Suprapubic skin (tissue), 4 donors: ENCODE results near the gene DISC1. TPM values are rescaled to one million over a fixed set of nuclear protein-coding genes. Genes with fewer than 3 reads are reported as not detected.
"Not testable (repeated sequence)": the region's sequence is repeated elsewhere in the genome, so short reads cannot be mapped to it uniquely, and the experiment has no call there.

Source experiments
- DNase-seq, 2 donors: peaks; one replicate each; pipeline ENCODE4 v3.0.0-alpha.2; 2019; ENCODE audit warnings: low spot score in 2 of 2
- H3K27ac ChIP-seq: fragments of 200-600 bp; sonication (generic); one replicate; pipeline ENCODE4 v1.5.1; 2019
- H3K27me3 ChIP-seq: fragments of 200-600 bp; sonication (generic); one replicate; pipeline ENCODE4 v1.5.1; 2019
- H3K36me3 ChIP-seq: fragments of 200-600 bp; sonication (generic); one replicate; pipeline ENCODE4 v1.5.1; 2019
- H3K4me1 ChIP-seq: fragments of 200-600 bp; sonication (generic); one replicate; pipeline ENCODE4 v1.5.1; 2019
- H3K4me3 ChIP-seq: fragments of 200-600 bp; sonication (generic); one replicate; pipeline ENCODE4 v1.5.1; 2019; ENCODE audit warnings: mild to moderate bottlenecking
- H3K9me3 ChIP-seq: fragments of 200-600 bp; sonication (generic); one replicate; pipeline ENCODE4 v1.5.1; 2019
- EP300 ChIP-seq: sonication (generic); formaldehyde crosslinking; IDR thresholded peaks from one replicate; pipeline ENCODE4 v1.6.1; 2017; ENCODE audit warnings: antibody characterized with exemption
- POLR2A ChIP-seq, 2 donors: fragments of 450-650 bp; IDR thresholded peaks; one replicate each; pipeline ENCODE4 v1.6.1; 2017; ENCODE audit warnings: antibody characterized with exemption in 2 of 2, mild to moderate bottlenecking in 2 of 2, moderate library complexity in 2 of 2
- POLR2AphosphoS5 ChIP-seq, 3 donors: sonication (generic); formaldehyde crosslinking; IDR thresholded peaks; one replicate each; pipeline ENCODE4 v1.6.1; 2017; ENCODE audit warnings: antibody characterized with exemption in 3 of 3
- WGBS: methylation state at CpG from one replicate; pipeline ENCODE4 v1.1.5; 2018; 5-methylcytosine and 5-hydroxymethylcytosine counted together
- total RNA-seq, 4 donors: library from RNA; depleted of rRNA; stranded (reverse); fragments of >200 nt; gene quantifications; one replicate each; pipeline ENCODE4 v1.1.0, GENCODE V29; 2016
- TF ChIP-seq, protein P1 (sequence below), 2 donors: fragments of 200-600 bp in 1 of 2; fragments of 450-650 bp in 1 of 2; sonication (generic) in 1 of 2; IDR thresholded peaks; one replicate each; pipeline ENCODE4 v1.5.1; 2016 to 2019; ENCODE audit warnings: antibody characterized with exemption in 2 of 2, mild to moderate bottlenecking in 1 of 2, moderate library complexity in 1 of 2

Gene DISC1
- total RNA-seq, 4 donors from 2014 or later, result 3.0 to 8.4 (median 5.2) TPM

DNA sequence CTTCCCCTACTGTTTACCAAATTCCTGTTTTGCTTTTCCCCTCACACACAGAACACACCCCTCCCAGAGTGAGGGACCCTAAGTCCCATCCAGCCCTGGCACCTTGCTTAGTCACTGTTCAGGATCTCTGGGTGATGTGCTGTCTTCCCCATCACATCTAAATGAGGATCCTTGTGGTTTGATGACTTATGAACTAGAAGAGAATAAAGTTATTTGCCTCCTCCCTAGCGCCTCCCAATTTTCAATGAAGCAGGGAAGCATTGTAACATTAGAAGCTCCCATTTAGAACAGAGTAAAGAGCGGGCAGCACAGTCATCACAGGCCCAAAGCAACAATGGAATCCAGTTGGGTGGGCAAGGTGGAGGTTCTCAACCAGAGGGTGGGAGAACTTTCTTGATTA is 27.0 kb downstream of the DISC1 start:
- 98% methylated on average over 2 of the region's 2 CpGs for WGBS
- DNase-seq, result no peak
- no peaks in the 10 kb centered on the region for H3K27me3 ChIP-seq
- no peak overlapping the region for H3K27ac ChIP-seq
- no peak overlapping the region for H3K4me3 ChIP-seq
- TF ChIP-seq, protein P1, sequence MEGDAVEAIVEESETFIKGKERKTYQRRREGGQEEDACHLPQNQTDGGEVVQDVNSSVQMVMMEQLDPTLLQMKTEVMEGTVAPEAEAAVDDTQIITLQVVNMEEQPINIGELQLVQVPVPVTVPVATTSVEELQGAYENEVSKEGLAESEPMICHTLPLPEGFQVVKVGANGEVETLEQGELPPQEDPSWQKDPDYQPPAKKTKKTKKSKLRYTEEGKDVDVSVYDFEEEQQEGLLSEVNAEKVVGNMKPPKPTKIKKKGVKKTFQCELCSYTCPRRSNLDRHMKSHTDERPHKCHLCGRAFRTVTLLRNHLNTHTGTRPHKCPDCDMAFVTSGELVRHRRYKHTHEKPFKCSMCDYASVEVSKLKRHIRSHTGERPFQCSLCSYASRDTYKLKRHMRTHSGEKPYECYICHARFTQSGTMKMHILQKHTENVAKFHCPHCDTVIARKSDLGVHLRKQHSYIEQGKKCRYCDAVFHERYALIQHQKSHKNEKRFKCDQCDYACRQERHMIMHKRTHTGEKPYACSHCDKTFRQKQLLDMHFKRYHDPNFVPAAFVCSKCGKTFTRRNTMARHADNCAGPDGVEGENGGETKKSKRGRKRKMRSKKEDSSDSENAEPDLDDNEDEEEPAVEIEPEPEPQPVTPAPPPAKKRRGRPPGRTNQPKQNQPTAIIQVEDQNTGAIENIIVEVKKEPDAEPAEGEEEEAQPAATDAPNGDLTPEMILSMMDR (IDR thresholded peaks at IDR 0.05), result no peak
- TF ChIP-seq POLR2AphosphoS5 (IDR thresholded peaks at IDR 0.05), result no peak
- no peak for TF ChIP-seq POLR2A (IDR thresholded peaks at IDR 0.05)
- TF ChIP-seq EP300, result no peak
- H3K36me3 ChIP-seq, result no peaks in the 10 kb centered on the region
- peaks cover 7% of the 10 kb centered on the region for H3K4me1 ChIP-seq
- no peaks in the 10 kb centered on the region for H3K9me3 ChIP-seq

DNA sequence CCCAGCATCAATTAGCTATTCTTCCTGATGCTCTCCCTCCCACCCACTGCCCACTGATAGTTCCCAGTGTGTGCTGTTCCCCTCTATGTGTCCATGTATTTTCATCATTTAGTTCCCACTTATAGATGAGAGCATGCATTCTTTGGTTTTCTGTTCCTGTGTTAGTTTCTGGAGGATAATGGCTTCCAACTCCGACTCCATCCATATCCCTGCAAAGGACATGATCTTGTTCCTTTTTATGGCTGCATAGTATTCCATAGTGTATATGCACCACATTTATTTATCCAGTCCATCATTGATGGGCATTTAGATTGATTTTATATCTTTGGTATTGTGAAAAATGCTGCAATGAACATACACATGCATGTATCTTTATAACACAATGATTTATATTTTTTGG is 30.2 kb downstream of the DISC1 start:
- peaks cover 2% of the 10 kb centered on the region for H3K4me1 ChIP-seq
- no peak for TF ChIP-seq POLR2AphosphoS5 (IDR thresholded peaks at IDR 0.05)
- no peak for TF ChIP-seq EP300
- TF ChIP-seq, protein P1 (IDR thresholded peaks at IDR 0.05), result no peak
- no peaks in the 10 kb centered on the region for H3K27me3 ChIP-seq
- WGBS, result 93% methylated on average over 1 of the region's 1 CpG
- H3K27ac ChIP-seq, result no peak overlapping the region
- no peaks in the 10 kb centered on the region for H3K9me3 ChIP-seq
- no peaks in the 10 kb centered on the region for H3K36me3 ChIP-seq
- H3K4me3 ChIP-seq, result no peak overlapping the region
- no peak for DNase-seq

DNA sequence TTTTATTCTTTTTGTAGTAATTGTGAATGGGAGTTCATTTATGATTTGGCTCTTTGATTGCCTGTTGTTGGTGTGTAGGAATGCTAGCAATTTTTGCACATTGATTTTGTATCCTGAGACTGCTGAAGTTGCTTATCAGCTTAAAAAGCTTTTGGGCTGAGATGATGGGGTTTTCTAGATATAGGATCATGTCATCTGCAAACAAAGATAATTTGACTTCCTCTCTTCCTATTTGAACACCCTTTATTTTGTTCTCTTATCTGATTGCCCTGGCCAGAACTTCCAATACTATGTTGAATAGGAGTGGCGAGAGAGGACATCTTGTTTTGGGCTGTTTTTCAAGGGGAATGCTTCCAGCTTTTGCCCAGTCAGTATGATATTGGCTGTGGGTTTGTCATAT is 31.6 kb downstream of the DISC1 start:
- not testable (repeated sequence) for H3K27ac ChIP-seq, H3K36me3 ChIP-seq, H3K27me3 ChIP-seq, H3K4me1 ChIP-seq, H3K9me3 ChIP-seq, H3K4me3 ChIP-seq, DNase-seq
- 82% methylated on average over 1 of the region's 1 CpG for WGBS

DNA sequence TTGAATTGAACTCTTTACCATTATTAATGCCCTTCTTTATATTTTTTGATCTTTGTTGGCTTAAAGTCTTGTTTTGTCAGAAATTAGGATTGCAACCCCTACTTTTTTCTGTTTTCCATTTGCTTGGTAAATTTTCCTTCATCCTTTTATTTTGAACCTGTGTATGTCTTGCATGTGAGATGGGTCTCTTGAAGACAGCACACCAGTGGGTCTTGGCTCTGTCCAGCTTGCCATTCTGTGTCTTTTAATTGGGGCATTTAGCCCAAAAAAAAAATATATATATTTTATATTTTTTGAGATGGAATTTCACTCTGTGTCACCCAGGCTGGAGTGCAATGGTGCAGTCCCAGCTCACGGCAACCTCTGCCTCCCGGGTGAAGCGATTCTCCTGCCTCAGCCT is 33.6 kb downstream of the DISC1 start:
- H3K9me3 ChIP-seq, result no peaks in the 10 kb centered on the region
- no peaks in the 10 kb centered on the region for H3K36me3 ChIP-seq
- DNase-seq, result no peak
- no peaks in the 10 kb centered on the region for H3K27me3 ChIP-seq
- no peaks in the 10 kb centered on the region for H3K4me1 ChIP-seq
- no peak for TF ChIP-seq POLR2A (IDR thresholded peaks at IDR 0.05)
- TF ChIP-seq, protein P1 (IDR thresholded peaks at IDR 0.05), result no peak
- TF ChIP-seq EP300, result no peak
- TF ChIP-seq POLR2AphosphoS5 (IDR thresholded peaks at IDR 0.05), result no peak
- no peak overlapping the region for H3K4me3 ChIP-seq
- WGBS, result 100% methylated on average over 3 of the region's 3 CpGs
- no peak overlapping the region for H3K27ac ChIP-seq

DNA sequence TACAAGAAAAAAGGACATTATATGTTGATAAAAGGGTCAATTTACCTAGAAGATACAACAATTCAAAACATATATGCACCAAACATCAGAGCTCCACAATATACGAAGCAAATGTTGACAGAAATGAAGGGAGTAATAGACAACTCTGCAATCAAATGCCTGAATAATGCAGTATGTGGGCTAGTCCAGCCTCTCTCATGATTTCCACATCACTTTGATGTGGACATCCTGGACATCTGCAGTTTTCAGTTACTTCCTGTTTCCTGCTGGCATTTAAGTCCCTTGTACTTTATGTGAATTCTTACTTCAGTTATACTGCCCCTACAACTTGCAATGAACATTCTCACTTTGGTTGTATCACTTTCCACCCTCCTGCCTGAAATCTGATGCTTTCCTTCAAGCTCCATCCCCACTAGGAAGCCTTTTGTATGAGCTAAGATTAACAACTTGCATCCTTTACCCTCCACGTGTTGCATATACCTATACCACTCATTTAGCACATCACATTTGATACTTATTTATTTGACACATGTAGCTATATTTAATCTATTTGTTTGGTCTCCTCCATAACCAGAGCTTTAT is 36.7 kb downstream of the DISC1 start:
- DNase-seq, result no peak
- Histone ChIP-seq H3K27me3 (no peaks in the 10 kb centered on the region), H3K4me3 (no peak overlapping the region), H3K4me1 (no peaks in the 10 kb centered on the region), H3K36me3 (no peaks in the 10 kb centered on the region), H3K27ac (no peak overlapping the region), H3K9me3 (no peaks in the 10 kb centered on the region)
- no peak for TF ChIP-seq POLR2AphosphoS5 (IDR thresholded peaks at IDR 0.05)
- 75% methylated on average over 2 of the region's 2 CpGs for WGBS

DNA sequence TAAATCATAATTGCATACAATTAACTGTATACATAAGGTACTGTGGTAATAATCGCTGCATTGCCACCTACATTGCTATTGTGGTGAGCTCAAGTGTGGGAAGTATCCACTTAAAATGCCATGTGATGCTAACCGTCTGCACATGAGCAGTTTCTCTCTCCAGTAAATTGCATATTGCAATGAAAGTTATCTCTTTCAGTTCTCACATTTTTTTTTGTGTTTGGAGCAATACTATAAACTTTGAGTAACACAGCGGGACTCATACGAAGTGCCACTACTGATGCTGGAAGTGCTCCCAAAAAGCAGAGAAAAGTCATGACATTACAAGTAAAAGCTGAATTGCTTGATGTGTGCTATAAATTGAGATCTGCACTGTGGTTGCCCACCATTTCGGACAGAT is 38.5 kb downstream of the DISC1 start:
- H3K9me3 ChIP-seq, result no peaks in the 10 kb centered on the region
- H3K27me3 ChIP-seq, result no peaks in the 10 kb centered on the region
- no peaks in the 10 kb centered on the region for H3K36me3 ChIP-seq
- no peak for DNase-seq
- TF ChIP-seq EP300, result no peak
- no peak for TF ChIP-seq POLR2A (IDR thresholded peaks at IDR 0.05)
- TF ChIP-seq POLR2AphosphoS5 (IDR thresholded peaks at IDR 0.05), result no peak
- H3K27ac ChIP-seq, result no peak overlapping the region
- H3K4me3 ChIP-seq, result no peak overlapping the region
- no peaks in the 10 kb centered on the region for H3K4me1 ChIP-seq
- WGBS, result 84% methylated on average over 5 of the region's 5 CpGs

DNA sequence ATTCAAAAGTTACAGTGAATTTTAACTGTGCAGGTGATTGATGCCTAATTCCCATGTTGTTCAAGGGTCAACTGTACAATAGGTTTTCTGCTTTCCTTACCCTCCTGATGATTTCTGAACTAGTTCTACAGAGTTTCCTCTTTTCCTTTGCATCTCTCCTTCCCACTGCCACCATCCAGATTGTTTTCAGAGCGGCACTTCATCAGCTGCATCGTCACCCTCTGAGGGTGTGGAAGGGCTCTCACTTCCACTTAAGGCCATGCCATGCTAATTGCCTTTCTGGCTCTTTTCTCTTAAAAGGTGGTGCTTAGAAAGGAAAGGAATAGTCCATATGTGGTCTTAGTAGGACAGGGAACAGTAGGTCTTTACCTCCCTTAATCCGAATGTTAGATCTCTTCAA is 39.1 kb downstream of the DISC1 start:
- no peak overlapping the region for H3K27ac ChIP-seq
- H3K36me3 ChIP-seq, result no peaks in the 10 kb centered on the region
- TF ChIP-seq, protein P1 (IDR thresholded peaks at IDR 0.05), result no peak
- TF ChIP-seq POLR2A (IDR thresholded peaks at IDR 0.05), result no peak
- TF ChIP-seq EP300, result no peak
- TF ChIP-seq POLR2AphosphoS5 (IDR thresholded peaks at IDR 0.05), result no peak
- H3K9me3 ChIP-seq, result no peaks in the 10 kb centered on the region
- no peaks in the 10 kb centered on the region for H3K4me1 ChIP-seq
- no peaks in the 10 kb centered on the region for H3K27me3 ChIP-seq
- no peak for DNase-seq
- 94% methylated on average over 3 of the region's 3 CpGs for WGBS
- H3K4me3 ChIP-seq, result no peak overlapping the region
